CD8-positive, alpha-beta memory T cell (primary cell): ENCODE results near the gene ZNF697. TPM values are rescaled to one million over a fixed set of nuclear protein-coding genes. Genes with fewer than 3 reads are reported as not detected.
"Not testable (repeated sequence)": the region's sequence is repeated elsewhere in the genome, so short reads cannot be mapped to it uniquely, and the experiment has no call there.

Experiments
- CTCF ChIA-PET: fragments of 350-600 bp; sonication (Branson Sonifier 250); formaldehyde crosslinking; loops from one replicate; lab custom pipeline; 2021; ENCODE audit warnings: antibody characterized with exemption; lab: Charles Lee
- POLR2A ChIA-PET: fragments of 350-600 bp; sonication (Branson Sonifier 250); formaldehyde crosslinking; loops from one replicate; lab custom pipeline; 2021; ENCODE audit warnings: antibody characterized with exemption; lab: Charles Lee
- DNase-seq, 5 donors: peaks; one replicate each; pipeline versions ENCODE4 v3.0.0 to v3.0.0-alpha.2; 2020 to 2022; ENCODE audit warnings: mixed read lengths in 1 of 5
- H3K27ac ChIP-seq: one replicate; pipeline ENCODE4 v1.7.0; 2013; ENCODE audit warnings: low read depth, mild to moderate bottlenecking, low read length, moderate library complexity
- H3K27me3 ChIP-seq: 2 replicates; pipeline ENCODE4 v1.7.0; 2013; ENCODE audit warnings: low read length, mild to moderate bottlenecking; ENCODE audit not compliant: insufficient read depth, poor library complexity, severe bottlenecking
- H3K36me3 ChIP-seq: 2 replicates; pipeline ENCODE4 v1.7.0; 2013; ENCODE audit warnings: mild to moderate bottlenecking, low read length, moderate library complexity; ENCODE audit not compliant: insufficient read depth
- H3K4me1 ChIP-seq: 2 replicates; pipeline ENCODE4 v1.7.0; 2013; ENCODE audit warnings: mild to moderate bottlenecking, low read length, moderate library complexity; ENCODE audit not compliant: insufficient read depth
- H3K4me3 ChIP-seq: 2 replicates; pipeline ENCODE4 v1.7.0; 2013; ENCODE audit warnings: mild to moderate bottlenecking, low read length
- H3K9me3 ChIP-seq: 2 replicates; pipeline ENCODE4 v1.7.0; 2013; ENCODE audit warnings: mild to moderate bottlenecking, low read length
- H3K27ac Mint-ChIP-seq, 8 donors: one replicate each; pipeline ENCODE4 v1.8.0; 2020 to 2021; ENCODE audit warnings: mixed read lengths in 8 of 8, mild to moderate bottlenecking in 6 of 8, inconsistent platforms in 3 of 8, moderate library complexity in 3 of 8
- H3K27me3 Mint-ChIP-seq, 2 donors: one replicate each; pipeline ENCODE4 v1.8.0; 2020 to 2021; ENCODE audit warnings: mixed read lengths in 2 of 2, mild to moderate bottlenecking in 1 of 2, moderate library complexity in 1 of 2
- H3K36me3 Mint-ChIP-seq, 3 donors: one replicate each; pipeline ENCODE4 v1.8.0; 2020 to 2021; ENCODE audit warnings: mixed read lengths in 3 of 3, inconsistent platforms in 1 of 3, mild to moderate bottlenecking in 1 of 3
- H3K4me1 Mint-ChIP-seq, 3 donors: one replicate each; pipeline ENCODE4 v1.8.0; 2020 to 2021; ENCODE audit warnings: mixed read lengths in 3 of 3, inconsistent platforms in 1 of 3, mild to moderate bottlenecking in 1 of 3
- H3K4me3 Mint-ChIP-seq, 7 donors: one replicate each; pipeline ENCODE4 v1.8.0; 2020 to 2021; ENCODE audit warnings: mixed read lengths in 7 of 7, mild to moderate bottlenecking in 6 of 7, moderate library complexity in 4 of 7, inconsistent platforms in 2 of 7
- H3K9me3 Mint-ChIP-seq, 5 donors: one replicate each; pipeline ENCODE4 v1.8.0; 2020 to 2022; ENCODE audit warnings: mixed read lengths in 5 of 5, mild to moderate bottlenecking in 3 of 5, moderate library complexity in 2 of 5, inconsistent platforms in 1 of 5
- polyA plus RNA-seq: library from polyadenylated mRNA; unstranded; fragments of 300-500 nt; fragmentation: Illumina TruSeq; gene quantifications from one replicate; pipeline ENCODE4 v1.2.3, GENCODE V29; 2021
- total RNA-seq, 2 experiments: library from RNA; stranded (reverse); gene quantifications; one replicate each; pipeline ENCODE4 v1.2.3, GENCODE V29; 2021

Gene ZNF697
- total and polyA plus RNA-seq, 3 experiments from 2014 or later = 0.72 to 0.78 TPM; not detected in 1

GRCh38 chr1:119593805-119594204 is 54.3 kb downstream of the ZNF697 start:
- H3K27me3 Mint-ChIP-seq = peaks cover 4 to 7% of the 10 kb centered on the region in 2 donors
- H3K4me1 Mint-ChIP-seq = no peaks in the 10 kb centered on the region
- H3K36me3 Mint-ChIP-seq = no peaks in the 10 kb centered on the region
- Histone ChIP-seq H3K4me1 (no peaks in the 10 kb centered on the region), H3K4me3 (no peak overlapping the region), H3K27ac (no peak overlapping the region), H3K9me3 (no peaks in the 10 kb centered on the region), H3K36me3 (no peaks in the 10 kb centered on the region), H3K27me3 (no peaks in the 10 kb centered on the region)
- ChIA-PET POLR2A (interaction anchor here (0.5 kb wide), 1 partner anchor 11 kb away, joined by 3 read pairs; no protein-coding TSS in a partner anchor), CTCF (no interaction called here)
- no peak overlapping the region for H3K4me3 Mint-ChIP-seq
- DNase-seq = no peak
- peaks cover 0 to 4% (median 1%) of the 10 kb centered on the region in 5 donors for H3K9me3 Mint-ChIP-seq
- no peak overlapping the region for H3K27ac Mint-ChIP-seq

- Mint-ChIP-seq H3K4me3 (no peak overlapping the region), H3K27me3 (peaks cover 7 to 14% of the 10 kb centered on the region in 2 donors), H3K36me3 (no peaks in the 10 kb centered on the region), H3K9me3 (peaks cover 0 to 4% (median 1%) of the 10 kb centered on the region in 5 donors), H3K27ac (no peak overlapping the region), H3K4me1 (no peaks in the 10 kb centered on the region)
- no peak overlapping the region for H3K27ac ChIP-seq
- H3K36me3 ChIP-seq = no peaks in the 10 kb centered on the region
- no peaks in the 10 kb centered on the region for H3K27me3 ChIP-seq
- H3K9me3 ChIP-seq = no peaks in the 10 kb centered on the region
- no peaks in the 10 kb centered on the region for H3K4me1 ChIP-seq
- CTCF ChIA-PET = no interaction called here
- DNase-seq = no peak
- H3K4me3 ChIP-seq = no peak overlapping the region
- POLR2A ChIA-PET = no interaction called here
These were observed 57.7 kb downstream of the ZNF697 start for GRCh38 chr1:119590393-119590792.

- no peaks in the 10 kb centered on the region for H3K36me3 ChIP-seq
- no peak overlapping the region for H3K27ac ChIP-seq
- H3K4me3 ChIP-seq = no peak overlapping the region
- H3K27me3 ChIP-seq = no peaks in the 10 kb centered on the region
- Mint-ChIP-seq H3K9me3 (peaks cover 0 to 3% (median 0%) of the 10 kb centered on the region in 5 donors), H3K27ac (no peak overlapping the region), H3K4me3 (no peak overlapping the region), H3K4me1 (no peaks in the 10 kb centered on the region), H3K27me3 (peaks cover 7 to 10% of the 10 kb centered on the region in 2 donors), H3K36me3 (no peaks in the 10 kb centered on the region)
- POLR2A ChIA-PET = no interaction called here
- H3K4me1 ChIP-seq = no peaks in the 10 kb centered on the region
- H3K9me3 ChIP-seq = no peaks in the 10 kb centered on the region
- CTCF ChIA-PET = no interaction called here
- no peak for DNase-seq
These were observed 59.4 kb downstream of the ZNF697 start for GRCh38 chr1:119588621-119589020.

- POLR2A ChIA-PET = no interaction called here
- no peaks in the 10 kb centered on the region for H3K4me1 Mint-ChIP-seq
- H3K27me3 ChIP-seq = no peaks in the 10 kb centered on the region
These were observed 60.7 kb downstream of the ZNF697 start for GRCh38 chr1:119587341-119587740.

GRCh38 chr1:119585801-119586200 is 62.3 kb downstream of the ZNF697 start:
- H3K4me1 Mint-ChIP-seq, POLR2A ChIA-PET, H3K27ac Mint-ChIP-seq: not testable (repeated sequence)

More at GRCh38 chr1:119587341-119587740, 60.7 kb downstream of the ZNF697 start:
- Histone ChIP-seq H3K9me3 (no peaks in the 10 kb centered on the region), H3K36me3 (no peaks in the 10 kb centered on the region), H3K4me3 (no peak overlapping the region), H3K4me1 (no peaks in the 10 kb centered on the region), H3K27ac (no peak overlapping the region)
- no peak overlapping the region for H3K27ac Mint-ChIP-seq
- H3K4me3 Mint-ChIP-seq = no peak overlapping the region
- peaks cover 7 to 10% of the 10 kb centered on the region in 2 donors for H3K27me3 Mint-ChIP-seq
- CTCF ChIA-PET = no interaction called here
- no peaks in the 10 kb centered on the region for H3K36me3 Mint-ChIP-seq
- peaks cover 0 to 5% (median 0%) of the 10 kb centered on the region in 5 donors for H3K9me3 Mint-ChIP-seq
- DNase-seq = no peak

GRCh38 chr1:119582801-119583200 is 65.3 kb downstream of the ZNF697 start:
- CTCF ChIA-PET = no interaction called here

More at GRCh38 chr1:119585801-119586200, 62.3 kb downstream of the ZNF697 start:
- H3K4me3 Mint-ChIP-seq, H3K27ac ChIP-seq, H3K9me3 Mint-ChIP-seq, H3K9me3 ChIP-seq, H3K4me3 ChIP-seq, H3K36me3 Mint-ChIP-seq, H3K36me3 ChIP-seq, H3K27me3 ChIP-seq, DNase-seq, H3K4me1 ChIP-seq, CTCF ChIA-PET: not testable (repeated sequence)
- H3K27me3 Mint-ChIP-seq = peaks cover 7 to 10% of the 10 kb centered on the region in 2 donors

GRCh38 chr1:119581076-119581475 is 67.0 kb downstream of the ZNF697 start:
- H3K27me3 ChIP-seq = not testable (repeated sequence)

More at GRCh38 chr1:119582801-119583200, 65.3 kb downstream of the ZNF697 start:
- Mint-ChIP-seq H3K27me3 (peaks cover 4 to 9% of the 10 kb centered on the region in 2 donors), H3K4me1 (no peaks in the 10 kb centered on the region), H3K36me3 (no peaks in the 10 kb centered on the region), H3K27ac (no peak overlapping the region), H3K4me3 (no peak overlapping the region), H3K9me3 (peaks cover 0 to 3% (median 2%) of the 10 kb centered on the region in 5 donors)
- no peaks in the 10 kb centered on the region for H3K36me3 ChIP-seq
- no peaks in the 10 kb centered on the region for H3K27me3 ChIP-seq
- DNase-seq = no peak
- H3K9me3 ChIP-seq = no peaks in the 10 kb centered on the region
- no peak overlapping the region for H3K27ac ChIP-seq
- POLR2A ChIA-PET = no interaction called here
- H3K4me1 ChIP-seq = no peaks in the 10 kb centered on the region
- H3K4me3 ChIP-seq = no peak overlapping the region

GRCh38 chr1:119573886-119574285 is 74.2 kb downstream of the ZNF697 start:
- POLR2A ChIA-PET = no interaction called here
- Histone ChIP-seq H3K36me3 (no peaks in the 10 kb centered on the region), H3K4me3 (no peak overlapping the region), H3K9me3 (no peaks in the 10 kb centered on the region), H3K27ac (no peak overlapping the region), H3K4me1 (no peaks in the 10 kb centered on the region), H3K27me3 (no peaks in the 10 kb centered on the region)
- CTCF ChIA-PET = no interaction called here
- Mint-ChIP-seq H3K27me3 (peaks cover 13 to 19% of the 10 kb centered on the region in 2 donors), H3K9me3 (peaks cover 0 to 16% (median 5%) of the 10 kb centered on the region in 5 donors), H3K4me1 (no peaks in the 10 kb centered on the region), H3K27ac (no peak overlapping the region), H3K36me3 (peaks cover 0 to 5% (median 0%) of the 10 kb centered on the region in 3 donors), H3K4me3 (no peak overlapping the region)
- DNase-seq = no peak

More at GRCh38 chr1:119581076-119581475, 67.0 kb downstream of the ZNF697 start:
- H3K4me1 ChIP-seq, H3K27ac Mint-ChIP-seq, H3K36me3 ChIP-seq, DNase-seq, H3K27me3 Mint-ChIP-seq, H3K4me3 ChIP-seq, CTCF ChIA-PET, H3K9me3 ChIP-seq, H3K27ac ChIP-seq, H3K36me3 Mint-ChIP-seq, POLR2A ChIA-PET, H3K4me1 Mint-ChIP-seq, H3K4me3 Mint-ChIP-seq, H3K9me3 Mint-ChIP-seq: not testable (repeated sequence)
